CD14-positive monocyte (primary cell): ENCODE results near the gene PIGC. TPM values are rescaled to one million over a fixed set of nuclear protein-coding genes. Genes with fewer than 3 reads are reported as not detected.

Experiments used
- DNase-seq, 3 donors: peaks; one replicate each; pipeline ENCODE4 v3.0.0-alpha.2; 2011 to 2022
- H2AFZ ChIP-seq: 2 replicates; pipeline ENCODE4 v1.6.0; 2012; ENCODE audit warnings: mild to moderate bottlenecking, low read depth, low read length, inconsistent platforms; ENCODE audit not compliant: insufficient read depth, poor library complexity, severe bottlenecking
- H3K27ac ChIP-seq, 2 donors: 1 replicate in 1 of 2; 2 replicates in 1 of 2; pipeline ENCODE4 v1.5.1; 2012 to 2013; ENCODE audit warnings: low read length in 2 of 2, control low read depth in 1 of 2, inconsistent platforms in 1 of 2, low read depth in 1 of 2, mild to moderate bottlenecking in 1 of 2
- H3K27me3 ChIP-seq, 2 donors: one replicate each; pipeline versions ENCODE4 v1.6.0 to v1.6.1; 2011 to 2013; ENCODE audit warnings: low read length in 2 of 2; ENCODE audit not compliant: control insufficient read depth in 2 of 2, insufficient read depth in 2 of 2
- H3K36me3 ChIP-seq, 2 donors: replicated peaks in 1 of 2; 1 replicate in 1 of 2; 2 replicates in 1 of 2; pipeline versions ENCODE4 v1.5.1 to v1.6.1; 2012 to 2013; ENCODE audit warnings: low read length in 2 of 2, control low read depth in 1 of 2, inconsistent platforms in 1 of 2, mild to moderate bottlenecking in 1 of 2; ENCODE audit not compliant: insufficient read depth in 2 of 2, control insufficient read depth in 1 of 2
- H3K4me1 ChIP-seq, 2 donors: 1 replicate in 1 of 2; 2 replicates in 1 of 2; pipeline versions ENCODE4 v1.5.1 to v1.6.1; 2012 to 2013; ENCODE audit warnings: low read length in 2 of 2, control low read depth in 1 of 2, inconsistent platforms in 1 of 2, mild to moderate bottlenecking in 1 of 2, moderate library complexity in 1 of 2; ENCODE audit not compliant: insufficient read depth in 2 of 2, control insufficient read depth in 1 of 2
- H3K4me2 ChIP-seq: replicated peaks from 2 replicates; pipeline ENCODE3; 2012; ENCODE audit warnings: low read length, moderate library complexity, mild to moderate bottlenecking; ENCODE audit not compliant: poor library complexity, severe bottlenecking; ENCODE audit errors: extremely low read depth
- H3K4me3 ChIP-seq, 3 experiments: fragments of 200-600 bp in 1 of 3; sonication (generic) in 1 of 3; replicated peaks in 1 of 3; 1 replicate in 2 of 3; 2 replicates in 1 of 3; pipeline ENCODE4 v1.5.1; 2011 to 2013; ENCODE audit warnings: low read length in 3 of 3, mild to moderate bottlenecking in 3 of 3, control low read depth in 2 of 3, low read depth in 2 of 3, inconsistent platforms in 1 of 3, moderate library complexity in 1 of 3
- H3K79me2 ChIP-seq: 2 replicates; pipeline ENCODE4 v1.6.0; 2012; ENCODE audit warnings: mild to moderate bottlenecking, control low read depth, inconsistent platforms, low read length, moderate library complexity; ENCODE audit not compliant: insufficient read depth
- H3K9ac ChIP-seq: 2 replicates; pipeline ENCODE4 v1.6.0; 2017; ENCODE audit warnings: low read length, mild to moderate bottlenecking; ENCODE audit not compliant: insufficient read depth, poor library complexity, severe bottlenecking
- H3K9me3 ChIP-seq, 2 donors: replicated peaks in 1 of 2; 1 replicate in 1 of 2; 2 replicates in 1 of 2; pipeline versions ENCODE4 v1.5.1 to v1.6.1; 2012 to 2013; ENCODE audit warnings: low read length in 2 of 2, control low read depth in 1 of 2; ENCODE audit not compliant: control insufficient read depth in 1 of 2, insufficient read depth in 1 of 2
- H4K20me1 ChIP-seq: 2 replicates; pipeline ENCODE4 v1.6.0; 2012; ENCODE audit warnings: mild to moderate bottlenecking, low read length, control low read depth, moderate library complexity; ENCODE audit not compliant: insufficient read depth
- H3K27ac Mint-ChIP-seq, 7 donors: one replicate each; pipeline ENCODE4 v1.8.0; 2020; ENCODE audit warnings: mild to moderate bottlenecking in 7 of 7, mixed read lengths in 7 of 7, moderate library complexity in 6 of 7, inconsistent platforms in 2 of 7
- H3K27me3 Mint-ChIP-seq, 3 donors: one replicate each; pipeline ENCODE4 v1.8.0; 2021 to 2022; ENCODE audit warnings: low read depth in 3 of 3, mild to moderate bottlenecking in 3 of 3, mixed read lengths in 3 of 3, moderate library complexity in 3 of 3, inconsistent platforms in 1 of 3
- H3K36me3 Mint-ChIP-seq, 2 donors: one replicate each; pipeline ENCODE4 v1.8.0; 2020; ENCODE audit warnings: mixed read lengths in 2 of 2, inconsistent platforms in 1 of 2, mild to moderate bottlenecking in 1 of 2
- H3K4me1 Mint-ChIP-seq: one replicate; pipeline ENCODE4 v1.8.0; 2020; ENCODE audit warnings: mild to moderate bottlenecking, mixed read lengths
- H3K4me3 Mint-ChIP-seq, 2 donors: one replicate each; pipeline ENCODE4 v1.8.0; 2020; ENCODE audit warnings: mild to moderate bottlenecking in 2 of 2, mixed read lengths in 2 of 2, moderate library complexity in 1 of 2
- H3K9me3 Mint-ChIP-seq, 7 donors: one replicate each; pipeline ENCODE4 v1.8.0; 2020 to 2022; ENCODE audit warnings: mixed read lengths in 7 of 7, mild to moderate bottlenecking in 6 of 7, moderate library complexity in 6 of 7, inconsistent platforms in 2 of 7
- WGBS: methylation state at CpG from one replicate; pipeline ENCODE4 v1.1.5; 2013; ENCODE audit warnings: missing lambda C conversion rate; ENCODE audit not compliant: insufficient coverage; 5-methylcytosine and 5-hydroxymethylcytosine counted together
- intact Hi-C, 2 donors: fragments of 100-400 bp; cut with micrococcal nuclease; formaldehyde crosslinking; loops; one replicate each; pipeline versions ENCODE4 v1.15.0 to v1.15.1; 2023
- polyA plus RNA-seq, 3 donors: library from polyadenylated mRNA; depleted of rRNA in 1 of 3; unstranded in 2 of 3; stranded (reverse) in 1 of 3; fragments of 300-500 nt in 2 of 3; fragments of >200 nt in 1 of 3; fragmentation: Illumina TruSeq in 2 of 3; gene quantifications; 1 replicate in 2 of 3; 2 replicates in 1 of 3; pipeline ENCODE4 v1.2.3, GENCODE V29; 2012 to 2021
- TF ChIP-seq, protein P1 (sequence below): fragments of 200-600 bp; IDR thresholded peaks from one replicate; pipeline ENCODE4 v1.8.0; 2022; ENCODE audit warnings: antibody characterized with exemption, mild to moderate bottlenecking

The PIGC gene
- polyA plus RNA-seq, 3 donors, result 11.5 to 61.5 (median 51.1) TPM

DNA sequence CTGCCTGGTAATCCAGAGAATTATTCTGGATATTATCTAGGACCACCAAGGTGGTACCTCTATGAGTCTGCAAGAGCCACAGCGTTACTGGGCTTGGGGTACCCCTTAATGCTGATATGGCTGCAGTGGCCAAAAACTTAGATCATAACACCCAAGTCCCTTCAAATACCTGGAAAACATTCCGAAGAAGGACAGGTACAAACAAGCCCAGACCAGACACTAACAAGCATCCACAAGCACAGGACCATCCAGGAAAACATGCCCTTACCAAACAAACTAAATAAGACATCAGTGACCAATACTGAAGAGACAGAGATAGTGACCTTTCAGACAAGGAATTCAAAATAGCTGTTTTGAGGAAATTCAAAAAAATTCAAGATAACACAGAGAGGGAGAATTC lies 20.5 kb downstream of the PIGC start:
- H3K36me3 Mint-ChIP-seq, result no peaks in the 10 kb centered on the region
- no peaks in the 10 kb centered on the region for H3K4me1 ChIP-seq
- no peak overlapping the region for H3K4me2 ChIP-seq
- no peaks in the 10 kb centered on the region for H3K27me3 ChIP-seq
- DNase-seq, result no peak
- TF ChIP-seq, protein P1, sequence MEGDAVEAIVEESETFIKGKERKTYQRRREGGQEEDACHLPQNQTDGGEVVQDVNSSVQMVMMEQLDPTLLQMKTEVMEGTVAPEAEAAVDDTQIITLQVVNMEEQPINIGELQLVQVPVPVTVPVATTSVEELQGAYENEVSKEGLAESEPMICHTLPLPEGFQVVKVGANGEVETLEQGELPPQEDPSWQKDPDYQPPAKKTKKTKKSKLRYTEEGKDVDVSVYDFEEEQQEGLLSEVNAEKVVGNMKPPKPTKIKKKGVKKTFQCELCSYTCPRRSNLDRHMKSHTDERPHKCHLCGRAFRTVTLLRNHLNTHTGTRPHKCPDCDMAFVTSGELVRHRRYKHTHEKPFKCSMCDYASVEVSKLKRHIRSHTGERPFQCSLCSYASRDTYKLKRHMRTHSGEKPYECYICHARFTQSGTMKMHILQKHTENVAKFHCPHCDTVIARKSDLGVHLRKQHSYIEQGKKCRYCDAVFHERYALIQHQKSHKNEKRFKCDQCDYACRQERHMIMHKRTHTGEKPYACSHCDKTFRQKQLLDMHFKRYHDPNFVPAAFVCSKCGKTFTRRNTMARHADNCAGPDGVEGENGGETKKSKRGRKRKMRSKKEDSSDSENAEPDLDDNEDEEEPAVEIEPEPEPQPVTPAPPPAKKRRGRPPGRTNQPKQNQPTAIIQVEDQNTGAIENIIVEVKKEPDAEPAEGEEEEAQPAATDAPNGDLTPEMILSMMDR, result no peak
- H3K27ac Mint-ChIP-seq, result no peak overlapping the region
- H3K79me2 ChIP-seq, result no peaks in the 10 kb centered on the region
- WGBS, result 100% methylated on average over 2 of the region's 2 CpGs
- H3K4me3 Mint-ChIP-seq, result no peak overlapping the region
- no peak overlapping the region for H3K9ac ChIP-seq
- no peak overlapping the region for H2AFZ ChIP-seq
- peaks cover 0 to 4% (median 0%) of the 10 kb centered on the region in 3 donors for H3K27me3 Mint-ChIP-seq
- no peaks in the 10 kb centered on the region for H4K20me1 ChIP-seq
- intact Hi-C loops, result no loop called here
- H3K4me1 Mint-ChIP-seq, result peaks cover 2% of the 10 kb centered on the region
- no peak overlapping the region for H3K27ac ChIP-seq
- H3K4me3 ChIP-seq, result no peak overlapping the region
- H3K36me3 ChIP-seq, result no peaks in the 10 kb centered on the region
- no peaks in the 10 kb centered on the region for H3K9me3 ChIP-seq
- H3K9me3 Mint-ChIP-seq, result no peaks in the 10 kb centered on the region

DNA sequence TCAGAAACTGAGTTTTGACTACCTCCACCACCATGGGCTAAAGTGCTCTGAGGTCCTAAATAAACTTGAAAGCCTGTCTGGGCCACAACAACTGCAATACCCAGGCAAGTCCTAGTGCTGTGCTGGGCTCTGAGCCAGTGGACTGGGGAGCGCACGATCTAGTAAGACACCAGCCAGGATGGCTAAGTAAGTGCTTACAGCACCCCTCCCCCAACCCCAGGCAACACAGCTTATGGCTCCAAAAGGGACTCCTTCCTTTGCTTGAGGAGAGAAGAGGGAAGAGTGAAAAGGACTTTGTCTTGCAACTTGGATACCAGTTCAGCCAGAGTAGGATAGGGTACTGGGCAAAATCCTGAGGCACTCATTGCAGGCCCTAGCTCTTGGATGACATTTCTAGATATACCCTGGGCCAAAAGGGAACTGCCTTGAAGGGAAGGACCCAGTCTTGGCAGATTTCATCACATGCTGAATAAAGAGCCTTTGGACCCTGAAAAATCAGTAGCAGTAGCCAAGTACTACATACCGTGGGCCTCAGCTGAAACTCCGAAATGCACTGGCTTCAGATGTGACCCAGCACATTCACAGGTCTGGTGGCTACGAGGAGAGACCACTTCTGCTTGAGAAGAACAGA lies 21.8 kb downstream of the PIGC start:
- no peak overlapping the region for H2AFZ ChIP-seq
- H3K4me2 ChIP-seq, result no peak overlapping the region
- H3K4me3 Mint-ChIP-seq, result no peak overlapping the region
- H3K9me3 Mint-ChIP-seq, result no peaks in the 10 kb centered on the region
- H3K36me3 ChIP-seq, result no peaks in the 10 kb centered on the region
- H3K9ac ChIP-seq, result no peak overlapping the region
- peaks cover 0 to 4% (median 0%) of the 10 kb centered on the region in 3 donors for H3K27me3 Mint-ChIP-seq
- no peak overlapping the region for H3K27ac ChIP-seq
- H3K79me2 ChIP-seq, result no peaks in the 10 kb centered on the region
- no peaks in the 10 kb centered on the region for H3K9me3 ChIP-seq
- H3K36me3 Mint-ChIP-seq, result no peaks in the 10 kb centered on the region
- no peak overlapping the region for H3K27ac Mint-ChIP-seq
- H3K27me3 ChIP-seq, result no peaks in the 10 kb centered on the region
- H4K20me1 ChIP-seq, result no peaks in the 10 kb centered on the region
- no peaks in the 10 kb centered on the region for H3K4me1 ChIP-seq
- TF ChIP-seq, protein P1, result no peak
- no peak for DNase-seq
- 87% methylated on average over 3 of the region's 5 CpGs for WGBS
- peaks cover 2% of the 10 kb centered on the region for H3K4me1 Mint-ChIP-seq
- intact Hi-C loops, result no loop called here
- no peak overlapping the region for H3K4me3 ChIP-seq
